GM12801 (cell line): ENCODE data around the gene ZNF391.

Source experiments
- TF ChIP-seq, protein P1 (sequence below): IDR thresholded peaks from one replicate; pipeline ENCODE4 v1.5.1; 2011; ENCODE audit warnings: control low read depth; ENCODE audit not compliant: insufficient read length; ENCODE audit errors: extremely low read depth

Gene ZNF391

DNA sequence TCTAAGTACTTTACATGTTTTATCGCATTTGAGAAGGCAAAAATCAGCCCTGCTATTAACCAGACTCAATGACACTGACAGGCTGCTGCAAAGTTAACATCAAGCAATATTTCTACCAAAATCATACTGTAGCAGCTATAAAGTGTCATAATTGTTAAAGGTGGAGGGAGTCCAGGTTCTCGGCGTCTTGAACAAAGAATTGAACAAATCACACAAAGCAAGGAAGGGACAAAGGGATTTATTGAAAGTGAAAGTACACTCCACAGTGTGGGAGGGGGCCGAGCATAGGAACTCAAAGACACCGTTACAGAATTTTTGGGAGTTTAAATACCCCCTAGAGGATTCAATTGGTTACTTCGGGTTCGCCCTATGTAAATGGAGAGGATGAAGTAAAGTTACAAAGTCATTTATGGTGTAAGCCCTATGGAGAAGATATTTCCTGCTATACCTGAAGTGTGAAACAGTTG is 12.9 kb upstream of the ZNF391 start:
- TF ChIP-seq, protein P1, sequence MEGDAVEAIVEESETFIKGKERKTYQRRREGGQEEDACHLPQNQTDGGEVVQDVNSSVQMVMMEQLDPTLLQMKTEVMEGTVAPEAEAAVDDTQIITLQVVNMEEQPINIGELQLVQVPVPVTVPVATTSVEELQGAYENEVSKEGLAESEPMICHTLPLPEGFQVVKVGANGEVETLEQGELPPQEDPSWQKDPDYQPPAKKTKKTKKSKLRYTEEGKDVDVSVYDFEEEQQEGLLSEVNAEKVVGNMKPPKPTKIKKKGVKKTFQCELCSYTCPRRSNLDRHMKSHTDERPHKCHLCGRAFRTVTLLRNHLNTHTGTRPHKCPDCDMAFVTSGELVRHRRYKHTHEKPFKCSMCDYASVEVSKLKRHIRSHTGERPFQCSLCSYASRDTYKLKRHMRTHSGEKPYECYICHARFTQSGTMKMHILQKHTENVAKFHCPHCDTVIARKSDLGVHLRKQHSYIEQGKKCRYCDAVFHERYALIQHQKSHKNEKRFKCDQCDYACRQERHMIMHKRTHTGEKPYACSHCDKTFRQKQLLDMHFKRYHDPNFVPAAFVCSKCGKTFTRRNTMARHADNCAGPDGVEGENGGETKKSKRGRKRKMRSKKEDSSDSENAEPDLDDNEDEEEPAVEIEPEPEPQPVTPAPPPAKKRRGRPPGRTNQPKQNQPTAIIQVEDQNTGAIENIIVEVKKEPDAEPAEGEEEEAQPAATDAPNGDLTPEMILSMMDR = no peak

DNA sequence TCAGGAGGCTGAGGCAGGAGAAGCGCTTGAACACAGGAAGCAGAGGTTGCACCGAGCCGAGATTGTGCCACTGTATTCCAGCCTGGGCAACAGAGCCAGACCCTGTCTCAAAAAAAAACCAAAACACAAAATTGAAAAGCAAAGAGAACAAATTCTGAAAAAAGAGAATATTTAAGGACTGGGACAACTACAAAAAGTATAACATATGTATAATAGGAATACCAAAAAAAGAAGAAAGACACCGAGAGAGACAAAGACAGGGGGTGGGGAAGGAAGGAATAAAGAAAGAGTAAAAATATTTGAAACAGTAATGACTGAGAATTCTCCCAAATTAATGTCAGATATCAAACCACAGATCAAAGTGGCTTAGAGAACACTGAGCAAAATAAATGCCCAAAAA is 5.5 kb upstream of the ZNF391 start:
- TF ChIP-seq, protein P1 = no peak

DNA sequence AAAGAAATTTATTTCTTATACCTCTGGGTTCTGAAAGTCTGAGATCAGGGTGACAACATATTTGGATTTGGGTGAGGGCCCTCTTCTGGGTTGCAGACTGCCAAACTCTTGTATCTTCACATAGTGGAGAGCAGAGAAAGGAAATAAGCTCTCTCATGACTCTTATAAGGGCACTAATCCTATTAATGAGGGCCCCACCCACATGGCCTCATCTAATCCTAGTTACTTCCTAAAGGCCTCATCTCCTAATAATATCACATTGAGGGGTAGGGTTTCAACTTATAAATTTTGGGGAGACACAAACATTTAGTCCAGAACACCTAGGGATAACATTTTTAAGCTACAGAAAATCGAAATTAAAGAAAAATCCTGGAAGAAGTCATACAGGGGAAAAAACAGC is 5.1 kb upstream of the ZNF391 start:
- TF ChIP-seq, protein P1 = no peak

DNA sequence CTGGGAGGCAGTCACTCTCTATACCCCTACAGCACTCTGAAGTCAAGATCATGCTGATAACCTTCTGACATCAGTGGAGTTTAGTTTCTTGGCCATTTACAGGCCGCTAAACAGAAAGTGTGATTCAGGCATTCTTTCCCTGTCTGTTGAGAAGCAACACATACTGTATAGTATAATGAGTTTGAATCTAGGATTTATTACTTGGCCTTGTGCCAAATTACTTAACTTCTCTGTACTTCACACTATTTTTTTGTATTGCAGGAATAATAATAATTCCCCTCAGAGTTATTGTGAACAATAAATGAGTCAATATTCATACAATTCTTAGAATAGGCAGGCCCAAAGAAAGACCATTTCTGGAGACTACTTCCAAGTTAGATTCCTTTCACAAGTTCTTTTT is 4.1 kb downstream of the ZNF391 start:
- TF ChIP-seq, protein P1 = no peak

DNA sequence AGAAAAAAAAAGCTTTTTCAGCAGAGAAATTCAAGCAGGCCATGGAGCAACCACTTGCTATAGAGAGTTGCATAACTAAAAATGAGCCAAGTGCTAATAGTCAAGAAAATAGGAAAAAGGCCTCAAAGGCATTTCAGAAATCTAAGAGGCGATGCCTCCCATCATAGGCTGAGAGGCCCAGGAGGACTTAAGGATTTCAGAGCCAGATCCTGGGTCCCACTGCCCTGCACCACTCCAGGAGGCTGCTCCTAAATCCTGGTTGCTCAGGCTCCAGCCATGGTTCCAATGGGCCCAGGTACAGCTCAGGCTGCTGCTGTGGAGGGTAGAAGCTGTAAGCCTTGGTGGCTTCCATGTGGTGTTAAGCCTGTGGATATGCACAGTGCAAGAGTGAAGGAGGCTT is 5.5 kb downstream of the ZNF391 start:
- TF ChIP-seq, protein P1 = no peak

DNA sequence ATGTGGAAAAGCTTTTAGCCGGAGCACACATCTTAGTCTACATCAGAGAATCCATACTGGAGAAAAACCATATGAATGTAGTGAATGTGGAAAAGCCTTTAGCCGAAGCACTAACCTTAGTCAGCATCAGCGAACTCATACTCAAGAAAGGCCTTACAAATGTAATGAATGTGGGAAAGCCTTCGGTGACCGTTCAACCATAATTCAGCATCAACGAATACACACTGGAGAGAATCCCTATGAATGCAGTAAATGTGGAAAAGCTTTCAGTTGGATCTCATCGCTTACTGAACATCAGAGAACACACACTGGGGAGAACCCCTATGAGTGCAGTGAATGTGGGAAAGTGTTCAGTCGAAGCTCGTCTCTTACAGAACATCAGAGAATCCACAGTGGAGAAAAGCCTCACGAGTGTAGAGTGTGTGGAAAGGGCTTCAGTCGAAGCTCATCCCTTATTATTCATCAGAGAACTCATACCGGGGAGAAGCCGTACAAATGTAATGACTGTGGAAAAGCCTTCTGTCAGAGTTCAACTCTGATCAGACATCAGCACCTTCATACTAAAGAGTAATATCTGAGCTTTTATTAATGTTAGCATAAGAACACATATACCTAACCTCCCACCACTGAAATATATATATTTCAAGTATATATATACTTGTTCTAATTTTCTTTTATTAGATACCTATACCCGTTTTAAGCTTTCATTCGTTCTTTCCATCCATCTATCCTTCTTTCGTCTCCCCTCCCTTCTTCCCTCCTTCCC is 12.5 kb downstream of the ZNF391 start:
- TF ChIP-seq, protein P1 = no peak

DNA sequence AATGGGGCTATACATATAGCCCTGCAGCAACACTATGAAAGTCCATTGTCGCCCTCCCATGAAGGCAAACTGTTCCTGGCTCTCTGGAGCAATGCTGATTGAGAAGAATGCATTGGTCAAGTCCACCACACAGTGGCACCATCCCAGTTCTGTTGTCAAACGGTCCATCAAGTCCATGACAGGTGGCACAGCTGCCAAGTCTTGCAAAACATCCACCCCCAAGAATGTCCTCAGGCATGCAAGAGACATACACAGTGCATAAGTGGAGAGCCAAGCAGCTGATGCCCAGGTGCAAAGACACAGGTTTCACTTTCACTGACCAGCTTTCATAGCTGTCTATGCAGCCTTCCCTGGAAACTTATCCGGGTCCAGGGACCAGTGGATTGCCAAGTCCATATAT is 17.5 kb downstream of the ZNF391 start:
- TF ChIP-seq, protein P1 = no peak
